Astrocyte (in vitro differentiated cells and primary cell): ENCODE measurements around the gene JAM2.

Source experiments
- EZH2 ChIP-seq: IDR thresholded peaks from 2 replicates; pipeline ENCODE4 v1.6.1; 2012; ENCODE audit warnings: mild to moderate bottlenecking, low read length, inconsistent platforms; ENCODE audit not compliant: insufficient read depth
- TF ChIP-seq, protein P1 (sequence below): IDR thresholded peaks from 2 replicates; pipeline ENCODE4 v1.5.1; 2011; ENCODE audit warnings: low read depth, mild to moderate bottlenecking, inconsistent platforms, low read length, moderate library complexity; ENCODE audit not compliant: insufficient read depth

GRCh38 chr21:25658427-25659035, 19.5 kb downstream of the JAM2 start:
- TF ChIP-seq, protein P1, sequence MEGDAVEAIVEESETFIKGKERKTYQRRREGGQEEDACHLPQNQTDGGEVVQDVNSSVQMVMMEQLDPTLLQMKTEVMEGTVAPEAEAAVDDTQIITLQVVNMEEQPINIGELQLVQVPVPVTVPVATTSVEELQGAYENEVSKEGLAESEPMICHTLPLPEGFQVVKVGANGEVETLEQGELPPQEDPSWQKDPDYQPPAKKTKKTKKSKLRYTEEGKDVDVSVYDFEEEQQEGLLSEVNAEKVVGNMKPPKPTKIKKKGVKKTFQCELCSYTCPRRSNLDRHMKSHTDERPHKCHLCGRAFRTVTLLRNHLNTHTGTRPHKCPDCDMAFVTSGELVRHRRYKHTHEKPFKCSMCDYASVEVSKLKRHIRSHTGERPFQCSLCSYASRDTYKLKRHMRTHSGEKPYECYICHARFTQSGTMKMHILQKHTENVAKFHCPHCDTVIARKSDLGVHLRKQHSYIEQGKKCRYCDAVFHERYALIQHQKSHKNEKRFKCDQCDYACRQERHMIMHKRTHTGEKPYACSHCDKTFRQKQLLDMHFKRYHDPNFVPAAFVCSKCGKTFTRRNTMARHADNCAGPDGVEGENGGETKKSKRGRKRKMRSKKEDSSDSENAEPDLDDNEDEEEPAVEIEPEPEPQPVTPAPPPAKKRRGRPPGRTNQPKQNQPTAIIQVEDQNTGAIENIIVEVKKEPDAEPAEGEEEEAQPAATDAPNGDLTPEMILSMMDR, result no peak
- TF ChIP-seq EZH2, result no peak
